GM12878 (cell line): Measurements from ENCODE around the gene NKAIN2. TPM values are rescaled to one million over a fixed set of nuclear protein-coding genes. Genes with fewer than 3 reads are reported as not detected.

Experiments
- BCL3 ChIP-seq: IDR thresholded peaks from 2 replicates; pipeline ENCODE4 v1.6.1; 2011; ENCODE audit warnings: borderline replicate concordance, low read depth, mild to moderate bottlenecking, moderate library complexity, low read length; ENCODE audit not compliant: insufficient read depth, poor library complexity, severe bottlenecking
- CBX5 ChIP-seq: sonication (generic); IDR thresholded peaks from 2 replicates; pipeline ENCODE4 v1.6.1; 2016; ENCODE audit warnings: low read depth, moderate library complexity, mild to moderate bottlenecking, inconsistent platforms
- CEBPZ ChIP-seq: fragments of 150-350 bp; IDR thresholded peaks from 2 replicates; pipeline ENCODE4 v1.6.1; 2016; ENCODE audit warnings: low read depth, low read length
- CHD2 ChIP-seq: IDR thresholded peaks from 2 replicates; pipeline ENCODE4 v1.6.1; 2011; ENCODE audit warnings: low read depth, low read length, improper control_type of control experiment, borderline replicate concordance
- ETV6 ChIP-seq, 2 experiments: fragments of 450-650 bp in 1 of 2; IDR thresholded peaks in 1 of 2; conservative IDR thresholded peaks in 1 of 2; 2 replicates each; pipeline ENCODE4 v1.6.1; 2014; ENCODE audit warnings: antibody characterized with exemption in 1 of 2, borderline replicate concordance in 1 of 2, low read depth in 1 of 2, mild to moderate bottlenecking in 1 of 2, moderate library complexity in 1 of 2
- MLLT1 ChIP-seq: fragments of 450-650 bp; IDR thresholded peaks from 2 replicates; pipeline ENCODE4 v1.6.1; 2016; ENCODE audit warnings: mild to moderate bottlenecking
- NFYB ChIP-seq: IDR thresholded peaks from 2 replicates; pipeline ENCODE4 v1.6.1; 2011; ENCODE audit warnings: low read depth, mild to moderate bottlenecking, low read length, improper control_type of control experiment, moderate library complexity; ENCODE audit not compliant: insufficient read depth
- YY1 ChIP-seq: IDR thresholded peaks from 2 replicates; pipeline ENCODE4 v1.6.1; 2011; ENCODE audit warnings: low read depth, mild to moderate bottlenecking, low read length
- ZNF217 ChIP-seq: fragments of 450-650 bp; IDR thresholded peaks from 2 replicates; pipeline ENCODE4 v1.6.1; 2017; ENCODE audit warnings: antibody characterized with exemption, mild to moderate bottlenecking
- ZSCAN29 ChIP-seq: fragments of 450-650 bp; IDR thresholded peaks from 2 replicates; pipeline ENCODE4 v1.6.1; 2017; ENCODE audit warnings: mild to moderate bottlenecking, moderate library complexity
- polyA plus RNA-seq, 11 experiments: library from polyadenylated mRNA; depleted of rRNA in 4 of 11; unstranded in 6 of 11; stranded (reverse) in 5 of 11; fragments of >200 nt; fragmentation: Nextera tagmentation in 4 of 11; fragmentation: Illumina TruSeq in 1 of 11; extraction: Ambion mirVana in 4 of 11; extraction: Trizol in 1 of 11; gene quantifications; 1 replicate in 1 of 11; 2 replicates in 10 of 11; pipeline versions ENCODE4 v1.2.1 to v1.2.3, GENCODE V29; 2011 to 2016; ENCODE audit warnings: inconsistent platforms in 2 of 11, missing spikeins in 2 of 11, low read depth in 1 of 11
- total RNA-seq, 4 experiments: library from RNA; depleted of rRNA in 3 of 4; stranded (reverse); fragments of >200 nt in 3 of 4; fragmentation: Illumina TruSeq in 1 of 4; extraction: Trizol in 1 of 4; gene quantifications; 2 replicates each; pipeline versions ENCODE4 v1.2.1 to v1.2.3, GENCODE V29; 2013 to 2021

The NKAIN2 gene
- total and polyA plus RNA-seq, 10 of the 15 experiments (the other 5 are each of a cell fraction or from before 2014, with no cell fraction given), result not detected

GRCh38 chr6:124668028-124668427 is 864.4 kb downstream of the NKAIN2 start (continued):
- TF ChIP-seq BCL3, result no peak
- TF ChIP-seq ZNF217, result no peak
- TF ChIP-seq MLLT1, result no peak
- no peak for TF ChIP-seq CEBPZ
- TF ChIP-seq CBX5, result no peak
- TF ChIP-seq YY1, result no peak
- no peak for TF ChIP-seq CHD2
- no peak for TF ChIP-seq NFYB
- no peak for TF ChIP-seq ETV6 (conservative IDR thresholded peaks at IDR 0.05 in 1 of 2, IDR thresholded peaks at IDR 0.05 in 1 of 2; ENCODE audit: borderline replicate concordance in 1 of 2, low read depth in 1 of 2)
- TF ChIP-seq ZSCAN29, result no peak
